ENCODE results near the gene HTRA3.

DNA sequence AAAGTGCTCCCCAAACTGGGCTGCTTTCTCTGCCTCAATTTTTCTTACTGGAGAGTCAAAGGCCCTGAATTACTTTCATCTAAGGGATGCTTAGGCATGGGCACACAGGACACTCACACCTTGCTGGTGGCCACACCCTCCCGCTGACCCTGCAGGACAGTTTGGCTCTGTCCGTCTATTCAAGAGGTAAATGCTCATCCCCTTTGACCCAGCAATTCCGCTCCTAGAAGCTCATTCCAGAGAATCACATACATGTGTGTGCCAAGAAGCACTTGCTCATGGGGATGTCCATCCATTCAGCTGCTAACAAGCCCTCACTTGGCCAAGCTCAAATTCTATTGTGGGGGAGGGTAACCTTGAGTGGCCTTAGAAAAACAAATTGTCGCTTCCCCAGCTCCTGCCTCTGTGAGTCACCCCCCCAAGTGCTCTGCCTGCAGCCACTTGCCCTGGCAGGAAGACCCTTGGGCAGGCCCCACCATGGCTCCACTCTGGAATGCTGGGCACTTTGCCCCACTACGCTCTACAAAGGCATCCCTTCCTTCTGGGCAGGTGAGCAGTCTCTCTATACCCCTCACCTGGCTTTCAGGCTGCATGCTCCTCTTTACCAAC, 54.5 kb downstream of the HTRA3 start:
- no peak for TF ChIP-seq EZH2phosphoT487 (IDR thresholded peaks at IDR 0.05; ENCODE audit: low read depth, severe bottlenecking, unreplicated experiment)
- TF ChIP-seq, protein P1, sequence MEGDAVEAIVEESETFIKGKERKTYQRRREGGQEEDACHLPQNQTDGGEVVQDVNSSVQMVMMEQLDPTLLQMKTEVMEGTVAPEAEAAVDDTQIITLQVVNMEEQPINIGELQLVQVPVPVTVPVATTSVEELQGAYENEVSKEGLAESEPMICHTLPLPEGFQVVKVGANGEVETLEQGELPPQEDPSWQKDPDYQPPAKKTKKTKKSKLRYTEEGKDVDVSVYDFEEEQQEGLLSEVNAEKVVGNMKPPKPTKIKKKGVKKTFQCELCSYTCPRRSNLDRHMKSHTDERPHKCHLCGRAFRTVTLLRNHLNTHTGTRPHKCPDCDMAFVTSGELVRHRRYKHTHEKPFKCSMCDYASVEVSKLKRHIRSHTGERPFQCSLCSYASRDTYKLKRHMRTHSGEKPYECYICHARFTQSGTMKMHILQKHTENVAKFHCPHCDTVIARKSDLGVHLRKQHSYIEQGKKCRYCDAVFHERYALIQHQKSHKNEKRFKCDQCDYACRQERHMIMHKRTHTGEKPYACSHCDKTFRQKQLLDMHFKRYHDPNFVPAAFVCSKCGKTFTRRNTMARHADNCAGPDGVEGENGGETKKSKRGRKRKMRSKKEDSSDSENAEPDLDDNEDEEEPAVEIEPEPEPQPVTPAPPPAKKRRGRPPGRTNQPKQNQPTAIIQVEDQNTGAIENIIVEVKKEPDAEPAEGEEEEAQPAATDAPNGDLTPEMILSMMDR (IDR thresholded peaks at IDR 0.05; ENCODE audit: poor library complexity), result no peak

All from hepatocyte (in vitro differentiated cells).